HG03521 (cell line): ENCODE results near the gene PTGDS.

Experiments
- ATAC-seq: cut with Tn5 transposase; IDR thresholded peaks from one replicate; pipeline ENCODE4 v1.9.1; 2021; ENCODE audit warnings: mild to moderate bottlenecking, moderate library complexity; ENCODE audit not compliant: unreplicated experiment

The PTGDS gene

GRCh38 chr9:136972335-136972734 lies 5.0 kb upstream of the PTGDS start:
- no peak for ATAC-seq

GRCh38 chr9:136972743-136973142 lies 4.6 kb upstream of the PTGDS start:
- ATAC-seq = no peak

- no peak for ATAC-seq
Observed at GRCh38 chr9:136973618-136974617, 3.4 kb upstream of the PTGDS start.

GRCh38 chr9:136974817-136975535 lies 2.3 kb upstream of the PTGDS start:
- ATAC-seq = no peak

DNA sequence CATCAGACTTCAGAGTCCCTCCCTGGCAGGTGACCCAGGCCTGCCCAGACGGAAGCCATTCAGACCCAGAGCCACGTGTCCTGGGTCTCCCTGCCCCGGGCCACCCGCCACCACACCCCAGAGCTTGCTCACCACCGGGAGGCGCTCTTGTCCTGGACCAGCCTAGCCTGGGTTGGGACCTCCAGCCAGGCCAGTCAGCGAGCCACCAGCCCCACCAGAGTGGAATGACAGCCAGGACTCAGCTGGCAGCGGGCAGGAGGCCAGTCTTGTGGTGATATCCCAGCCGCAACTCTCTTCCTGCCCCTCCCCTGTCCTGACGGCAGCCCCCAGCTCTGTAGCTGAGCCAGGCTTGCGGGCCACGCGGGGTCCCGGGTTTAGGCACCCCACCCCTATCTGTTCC lies 1.7 kb upstream of the PTGDS start:
- ATAC-seq = no peak

DNA sequence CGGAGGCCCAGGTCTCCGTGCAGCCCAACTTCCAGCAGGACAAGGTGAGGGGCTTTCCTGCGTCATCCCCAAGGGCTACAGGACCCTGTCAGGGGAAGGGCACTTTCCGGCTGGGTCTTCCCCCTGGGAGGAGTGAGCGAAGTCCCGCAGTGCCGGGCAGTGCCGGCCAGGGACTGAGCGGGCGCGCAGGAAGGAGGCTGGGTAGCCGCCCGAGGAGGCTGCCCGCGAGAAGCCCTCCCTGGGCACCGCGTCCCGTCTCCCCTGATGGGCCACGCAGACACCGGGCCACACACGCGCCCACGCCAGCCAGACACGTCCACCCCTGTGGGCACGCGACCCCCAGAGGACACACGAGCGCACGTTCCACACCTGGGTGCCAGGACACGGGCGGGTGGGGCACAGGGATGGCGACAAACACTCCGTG lies 357 bp downstream of the PTGDS start:
- no peak for ATAC-seq

DNA sequence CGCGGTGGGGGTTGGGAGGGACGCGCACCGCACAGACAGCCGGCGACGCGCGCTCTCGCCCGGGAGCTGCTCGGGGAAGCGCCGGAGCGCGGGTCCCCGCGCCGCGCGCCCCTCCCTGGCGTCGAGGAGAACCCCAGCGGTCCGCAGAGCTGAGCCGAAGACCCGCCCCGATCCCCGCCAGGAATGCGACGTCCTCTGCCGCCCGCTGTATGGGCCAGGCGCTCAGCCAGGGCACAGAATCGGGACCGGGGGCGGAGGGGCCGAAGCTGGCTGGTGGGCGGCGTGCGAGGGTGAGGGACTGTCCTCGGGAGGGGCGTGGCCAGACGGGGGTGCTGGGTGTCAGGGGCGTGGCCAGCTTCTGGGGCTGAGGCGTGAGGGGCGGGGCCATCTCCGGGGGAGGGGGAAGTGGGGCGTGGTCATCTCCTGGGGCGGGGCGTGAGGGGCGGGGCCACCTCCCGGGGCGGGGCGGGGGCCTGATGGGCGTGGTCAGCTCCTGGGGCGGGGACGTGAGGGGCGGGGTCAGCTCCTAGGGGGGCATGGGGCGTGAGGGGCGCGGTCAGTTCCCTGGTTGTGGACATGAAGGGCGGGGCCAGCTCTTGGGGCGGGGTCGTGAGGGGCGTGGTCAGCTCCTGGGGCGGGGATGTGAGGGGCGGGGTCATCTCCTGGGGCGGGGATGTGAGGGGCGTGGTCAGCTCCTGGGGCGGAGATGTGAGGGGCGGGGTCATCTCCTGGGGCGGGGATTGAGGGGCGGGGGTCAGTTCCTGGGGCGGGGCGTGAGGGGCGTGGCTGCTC lies 965 bp downstream of the PTGDS start:
- no peak for ATAC-seq

GRCh38 chr9:136978865-136979544 lies 1.7 kb downstream of the PTGDS start:
- no peak for ATAC-seq

- ATAC-seq = no peak
Observed at GRCh38 chr9:136979769-136980587, 2.7 kb downstream of the PTGDS start.

- ATAC-seq = no peak
Observed at GRCh38 chr9:136980669-136981478, 3.6 kb downstream of the PTGDS start.

- ATAC-seq = no peak
Observed at GRCh38 chr9:136981588-136982231, 4.4 kb downstream of the PTGDS start.

GRCh38 chr9:136982232-136983051 lies 5.1 kb downstream of the PTGDS start, which contains the start of gene LCNL1:
LCNL1 (plus strand) TSS chr9:136982993; CDS start chr9:136983587, 594 bp downstream.
- ATAC-seq = no peak

DNA sequence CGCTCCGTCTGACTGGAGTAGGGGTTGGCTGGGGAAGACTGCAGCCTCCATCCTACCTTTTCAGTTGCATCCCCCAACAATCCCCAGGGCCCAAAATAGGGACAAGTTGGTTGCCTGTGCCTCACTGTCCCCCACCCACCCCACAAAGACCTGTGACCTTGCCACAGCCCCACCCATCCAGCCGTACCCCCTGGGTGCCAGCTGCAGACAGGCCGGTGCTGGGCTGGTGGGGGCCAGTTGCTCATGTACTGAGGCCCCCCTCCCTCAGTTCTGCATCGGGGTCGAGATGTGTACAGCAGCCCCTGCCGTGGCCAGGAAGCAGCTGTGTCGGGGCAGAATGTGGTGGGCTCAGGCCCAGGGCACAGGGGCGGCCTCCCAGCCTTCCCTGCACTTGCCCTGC lies 5.9 kb downstream of the PTGDS start:
- ATAC-seq = no peak

DNA sequence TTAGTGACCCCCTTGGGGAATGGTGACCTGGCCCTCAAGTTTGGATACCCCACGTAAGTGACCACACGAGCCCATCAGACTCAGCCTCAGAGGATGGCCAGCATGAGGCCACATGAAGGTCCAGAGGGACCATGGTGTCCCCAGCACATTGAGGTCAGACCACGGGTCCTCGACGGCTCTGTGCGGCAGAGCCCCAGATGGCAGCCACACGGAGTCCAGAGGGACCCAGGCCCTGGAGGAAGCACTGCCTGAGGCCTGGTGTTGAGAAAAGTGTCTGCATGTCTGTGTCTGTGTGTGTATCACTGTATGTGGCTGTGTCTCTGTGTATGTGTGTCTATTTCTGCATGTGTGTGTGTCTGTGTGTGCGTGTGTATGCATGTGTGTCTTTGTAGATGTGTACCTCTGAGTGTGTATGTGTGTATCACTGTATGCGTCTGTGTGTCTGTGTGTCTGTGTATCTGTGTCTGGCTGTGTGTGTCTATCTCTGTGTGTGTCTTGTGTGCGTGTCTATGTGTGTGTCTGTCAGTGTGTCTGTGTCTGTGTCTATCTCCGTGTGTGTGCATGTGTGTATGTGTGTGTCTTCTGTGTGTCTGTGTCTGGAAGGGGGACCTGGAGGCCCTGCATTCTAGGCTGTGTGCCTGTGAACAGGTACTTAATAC lies 6.5 kb downstream of the PTGDS start:
- no peak for ATAC-seq

DNA sequence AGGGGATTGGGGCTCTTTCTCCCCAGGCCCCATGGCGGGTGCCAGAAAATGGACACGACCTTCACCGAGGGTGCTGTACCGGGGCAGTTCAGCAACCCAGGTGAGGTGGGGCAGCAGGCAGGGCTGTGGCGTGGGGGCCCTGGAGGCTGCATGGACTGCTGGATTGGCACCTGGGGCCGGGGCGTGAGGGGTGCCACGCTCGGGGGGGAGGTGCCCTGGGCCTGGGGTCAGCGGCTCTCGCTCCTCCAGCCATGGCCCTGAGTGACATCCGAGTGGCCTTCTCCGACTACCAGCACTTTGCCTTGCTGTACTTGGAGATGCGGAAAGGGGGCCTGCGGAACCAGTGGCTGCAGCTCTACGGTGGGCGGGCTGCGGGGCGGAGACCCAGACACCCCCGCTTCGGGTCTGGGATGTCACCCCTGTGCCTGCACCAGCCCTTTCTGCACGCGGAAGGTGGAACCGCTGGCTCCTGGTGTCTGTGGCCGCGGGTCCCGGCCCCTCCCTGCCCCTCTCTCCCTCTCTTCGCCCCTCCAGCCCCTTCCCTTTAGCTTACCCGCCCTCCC lies 7.2 kb downstream of the PTGDS start:
- ATAC-seq = no peak

DNA sequence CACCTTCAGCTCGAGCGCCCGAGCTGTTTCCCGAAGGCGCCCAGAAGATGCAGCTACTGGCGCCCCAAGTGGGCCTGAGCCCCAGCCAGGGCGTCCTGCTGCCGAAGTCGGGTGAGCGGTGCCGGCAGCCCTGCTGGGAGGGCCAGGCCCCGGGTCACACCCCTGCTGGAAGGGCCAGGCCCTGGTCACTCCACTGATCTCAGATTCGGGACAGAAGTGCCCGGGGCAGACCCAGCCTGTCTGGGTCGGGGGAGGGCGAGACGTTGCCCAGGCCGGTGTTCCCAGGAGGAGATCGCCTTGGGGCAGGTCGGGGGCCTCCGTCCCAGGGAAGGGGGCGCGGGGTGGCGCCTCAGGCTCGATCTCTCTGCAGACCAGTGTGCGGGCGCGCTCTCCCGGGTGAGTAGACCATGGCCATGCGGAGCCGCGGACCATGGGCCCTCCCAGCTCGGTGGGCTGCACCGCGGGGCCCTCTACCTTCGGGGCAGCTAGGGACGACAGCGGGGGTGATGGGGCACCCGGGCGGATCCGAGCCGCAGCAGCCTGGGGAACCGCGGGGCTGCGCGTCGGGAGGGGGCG lies 7.8 kb downstream of the PTGDS start:
- no peak for ATAC-seq
